ENCODE data around the gene SACM1L. TPM values are rescaled to one million over a fixed set of nuclear protein-coding genes. Genes with fewer than 3 reads are reported as not detected.

The SACM1L gene, protein sequence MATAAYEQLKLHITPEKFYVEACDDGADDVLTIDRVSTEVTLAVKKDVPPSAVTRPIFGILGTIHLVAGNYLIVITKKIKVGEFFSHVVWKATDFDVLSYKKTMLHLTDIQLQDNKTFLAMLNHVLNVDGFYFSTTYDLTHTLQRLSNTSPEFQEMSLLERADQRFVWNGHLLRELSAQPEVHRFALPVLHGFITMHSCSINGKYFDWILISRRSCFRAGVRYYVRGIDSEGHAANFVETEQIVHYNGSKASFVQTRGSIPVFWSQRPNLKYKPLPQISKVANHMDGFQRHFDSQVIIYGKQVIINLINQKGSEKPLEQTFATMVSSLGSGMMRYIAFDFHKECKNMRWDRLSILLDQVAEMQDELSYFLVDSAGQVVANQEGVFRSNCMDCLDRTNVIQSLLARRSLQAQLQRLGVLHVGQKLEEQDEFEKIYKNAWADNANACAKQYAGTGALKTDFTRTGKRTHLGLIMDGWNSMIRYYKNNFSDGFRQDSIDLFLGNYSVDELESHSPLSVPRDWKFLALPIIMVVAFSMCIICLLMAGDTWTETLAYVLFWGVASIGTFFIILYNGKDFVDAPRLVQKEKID
- 22.2 TPM in 2 replicates for total RNA-seq

DNA sequence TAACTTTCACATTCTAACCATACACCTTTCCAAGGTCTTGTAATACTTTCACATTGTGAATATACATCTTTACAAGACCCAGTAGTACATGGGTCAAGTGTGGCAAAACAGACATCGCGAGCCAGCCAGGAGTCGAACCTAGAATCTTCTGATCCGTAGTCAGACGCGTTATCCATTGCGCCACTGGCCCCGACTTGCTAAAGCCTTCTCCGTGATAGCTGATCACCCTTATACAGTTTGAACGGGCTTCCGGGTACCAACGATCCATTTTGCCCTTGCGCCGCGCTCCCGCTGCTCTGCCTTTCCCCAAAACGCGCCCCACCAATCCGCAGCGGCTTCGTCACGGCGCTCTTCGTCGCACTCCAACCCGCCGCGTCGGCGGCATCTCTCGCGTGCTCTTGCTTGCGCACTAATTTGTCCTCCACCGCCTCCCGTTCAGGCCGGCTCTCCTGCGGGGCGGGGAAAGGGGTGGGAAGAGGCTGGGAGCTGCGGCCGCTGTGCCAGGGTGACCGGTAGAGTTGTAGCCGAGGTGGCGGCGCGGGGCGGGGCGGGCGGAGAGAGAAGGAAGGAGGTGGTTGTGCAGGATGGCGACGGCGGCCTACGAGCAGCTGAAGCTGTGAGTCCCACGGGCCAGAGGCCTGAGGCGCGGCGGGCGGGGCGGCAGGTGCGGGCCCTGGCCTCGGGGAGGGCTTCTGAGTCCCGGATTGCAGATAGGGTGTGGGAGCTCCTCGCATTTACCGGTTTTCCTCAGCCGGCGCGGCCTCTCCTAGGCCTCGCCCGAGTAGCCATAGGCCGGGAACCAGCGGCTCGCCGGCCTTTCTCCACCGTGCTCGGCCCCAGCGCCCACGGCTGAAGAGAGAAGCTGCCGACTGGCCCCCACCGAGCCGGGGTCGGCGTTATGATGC is at the start of gene SACM1L:
Gene SACM1L, plus strand, starts transcription at position 515 of the 905 bp plus-strand sequence. Its CDS starts 70 bp downstream, at position 585.

Other genes with a start within 250 kb of the SACM1L start
- gene LIMD1, start 94.6 kb upstream of the SACM1L start, total RNA-seq, result 13.5 and 15.8 TPM in 2 replicates
- gene SLC6A20, start 107.1 kb downstream of the SACM1L start, total RNA-seq, result 1.7 TPM in 1 of 2 replicates, not detected in the other
- 5.1 and 11.7 TPM in 2 replicates for gene LZTFL1, start 152.7 kb downstream of the SACM1L start, total RNA-seq
- gene CCR9, start 197.1 kb downstream of the SACM1L start, total RNA-seq, result not detected in 2 replicates